ENCODE results near the gene TRAT1.
"Not testable (repeated sequence)": the region's sequence is repeated elsewhere in the genome, so short reads cannot be mapped to it uniquely, and the experiment has no call there.

Gene TRAT1

GRCh38 chr3:108822123-108822897 lies at the start of gene TRAT1:
Gene TRAT1 (plus strand): TSS chr3:108822786. CDS start chr3:108822928, 142 bp downstream.
- Mint-ChIP-seq H3K9me3 (no peaks in the 10 kb centered on the region), H3K27ac (peak within 1 kb of the TSS; percentile 91), H3K4me1 (ENCODE audit: low read depth) (peaks cover 42% of the 10 kb centered on the region), H3K36me3 (ENCODE audit: low read depth) (peaks cover 29% of the 10 kb centered on the region), H3K27me3 (ENCODE audit: low read depth) (no peaks in the 10 kb centered on the region), H3K4me3 (peak within 1 kb of the TSS; percentile 85)
- no peak for DNase-seq (ENCODE audit: low spot score)

DNA sequence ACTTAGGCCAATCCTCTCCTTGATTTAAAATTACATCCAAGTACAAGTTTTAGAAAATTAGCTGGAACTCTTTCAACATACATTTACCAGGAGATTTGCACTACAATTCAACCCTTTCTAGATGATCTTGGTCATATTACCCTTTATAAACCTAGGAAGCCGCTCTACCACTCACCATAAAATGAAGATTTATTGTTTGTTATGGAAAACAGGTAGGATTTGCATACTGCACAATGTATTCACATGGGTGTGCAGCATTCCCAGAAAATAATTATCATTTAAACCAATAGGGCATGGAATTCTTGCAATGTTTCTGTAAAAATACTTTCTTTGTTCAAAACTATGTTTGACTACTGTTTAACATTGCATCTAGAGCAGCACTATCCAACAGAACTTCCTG lies 46.9 kb upstream of the TRAT1 start:
- H3K27me3 Mint-ChIP-seq (ENCODE audit: low read depth), result no peaks in the 10 kb centered on the region
- H3K36me3 Mint-ChIP-seq (ENCODE audit: low read depth), result no peaks in the 10 kb centered on the region
- H3K27ac Mint-ChIP-seq, result no peak overlapping the region
- peaks cover 6% of the 10 kb centered on the region for H3K9me3 Mint-ChIP-seq
- H3K4me1 Mint-ChIP-seq (ENCODE audit: low read depth), result peaks cover 26% of the 10 kb centered on the region
- no peak for DNase-seq (ENCODE audit: low spot score)
- no peak overlapping the region for H3K4me3 Mint-ChIP-seq

GRCh38 chr3:108779496-108779895 lies 43.1 kb upstream of the TRAT1 start:
- DNase-seq (ENCODE audit: low spot score), result no peak
- Mint-ChIP-seq H3K4me1 (ENCODE audit: low read depth) (peaks cover 26% of the 10 kb centered on the region), H3K27me3 (ENCODE audit: low read depth) (no peaks in the 10 kb centered on the region), H3K4me3 (no peak overlapping the region), H3K9me3 (peaks cover 6% of the 10 kb centered on the region), H3K36me3 (ENCODE audit: low read depth) (no peaks in the 10 kb centered on the region), H3K27ac (no peak overlapping the region)

DNA sequence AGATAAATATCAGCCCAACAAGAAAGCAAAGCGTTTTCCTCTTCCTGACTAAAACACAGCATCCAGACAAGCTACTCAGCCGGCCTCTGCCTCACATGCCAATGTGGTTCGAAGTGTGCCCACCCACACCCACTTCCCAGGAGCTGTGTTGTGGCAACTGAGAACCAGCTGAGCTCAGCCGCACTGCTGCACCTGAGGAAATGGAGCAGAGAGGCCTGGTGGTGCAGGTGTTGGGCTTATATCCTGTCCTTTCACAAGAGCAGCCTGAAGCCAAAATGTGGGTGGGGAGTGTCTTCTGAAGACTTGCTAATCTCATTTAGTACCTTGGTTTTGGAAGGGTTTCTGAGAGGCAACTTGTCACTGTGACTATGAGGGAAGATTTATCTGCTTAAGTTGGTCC lies 42.4 kb upstream of the TRAT1 start:
- no peaks in the 10 kb centered on the region for H3K36me3 Mint-ChIP-seq (ENCODE audit: low read depth)
- peaks cover 6% of the 10 kb centered on the region for H3K9me3 Mint-ChIP-seq
- H3K4me1 Mint-ChIP-seq (ENCODE audit: low read depth), result peaks cover 26% of the 10 kb centered on the region
- H3K4me3 Mint-ChIP-seq, result no peak overlapping the region
- peaks cover 7% of the 10 kb centered on the region for H3K27me3 Mint-ChIP-seq (ENCODE audit: low read depth)
- DNase-seq (ENCODE audit: low spot score), result no peak
- no peak overlapping the region for H3K27ac Mint-ChIP-seq

DNA sequence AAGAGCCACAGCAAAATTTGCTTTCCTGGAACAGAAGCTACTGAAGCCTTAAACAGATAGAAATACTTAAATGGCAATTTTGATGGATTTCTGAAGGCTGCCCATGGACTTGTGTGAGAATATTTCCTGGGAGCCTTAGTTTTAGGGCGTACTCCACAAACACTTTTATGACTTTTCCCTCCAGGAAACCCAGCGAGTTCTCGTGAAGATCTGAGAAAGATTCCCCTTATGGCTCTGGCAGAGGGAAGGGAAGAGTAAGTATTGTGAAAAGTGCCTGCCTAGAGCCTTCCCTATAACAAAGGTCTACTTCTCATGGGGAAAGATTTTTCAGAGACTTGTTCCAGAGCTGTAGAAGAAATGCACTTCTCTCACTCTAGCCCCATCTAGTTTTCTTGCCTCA lies 31.1 kb upstream of the TRAT1 start:
- H3K27ac Mint-ChIP-seq, result no peak overlapping the region
- H3K9me3 Mint-ChIP-seq, result peaks cover 8% of the 10 kb centered on the region
- peaks cover 19% of the 10 kb centered on the region for H3K27me3 Mint-ChIP-seq (ENCODE audit: low read depth)
- H3K4me3 Mint-ChIP-seq, result no peak overlapping the region
- H3K36me3 Mint-ChIP-seq (ENCODE audit: low read depth), result no peaks in the 10 kb centered on the region
- no peaks in the 10 kb centered on the region for H3K4me1 Mint-ChIP-seq (ENCODE audit: low read depth)
- DNase-seq (ENCODE audit: low spot score), result no peak

DNA sequence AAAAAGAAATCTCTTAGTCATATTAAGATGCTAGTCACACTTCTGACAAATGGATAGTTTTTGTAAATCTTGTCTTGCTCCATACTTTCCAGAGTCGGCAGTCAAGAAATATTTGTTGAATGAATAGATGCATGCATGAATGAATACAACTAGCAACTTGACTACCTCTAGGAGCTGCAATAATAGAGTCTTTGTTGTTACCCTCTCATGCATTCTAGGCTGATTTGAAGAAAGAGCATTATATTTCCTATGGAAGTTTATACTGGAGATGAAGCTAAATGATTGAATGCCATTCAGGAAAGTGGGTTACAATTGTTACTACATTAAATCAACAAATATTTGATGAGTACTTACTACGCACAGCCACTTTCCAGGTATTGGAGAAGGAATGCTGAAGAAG lies 18.1 kb upstream of the TRAT1 start:
- peaks cover 6% of the 10 kb centered on the region for H3K36me3 Mint-ChIP-seq (ENCODE audit: low read depth)
- no peaks in the 10 kb centered on the region for H3K27me3 Mint-ChIP-seq (ENCODE audit: low read depth)
- H3K27ac Mint-ChIP-seq, result peak overlapping the region; percentile 53
- peaks cover 30% of the 10 kb centered on the region for H3K4me1 Mint-ChIP-seq (ENCODE audit: low read depth)
- peaks cover 27% of the 10 kb centered on the region for H3K9me3 Mint-ChIP-seq
- DNase-seq (ENCODE audit: low spot score), result no peak
- no peak overlapping the region for H3K4me3 Mint-ChIP-seq

- peaks cover 27% of the 10 kb centered on the region for H3K9me3 Mint-ChIP-seq
- no peaks in the 10 kb centered on the region for H3K27me3 Mint-ChIP-seq (ENCODE audit: low read depth)
- H3K36me3 Mint-ChIP-seq (ENCODE audit: low read depth), result peaks cover 6% of the 10 kb centered on the region
- no peak for DNase-seq (ENCODE audit: low spot score)
- peak overlapping the region; percentile 43 for H3K4me3 Mint-ChIP-seq
- peaks cover 30% of the 10 kb centered on the region for H3K4me1 Mint-ChIP-seq (ENCODE audit: low read depth)
- H3K27ac Mint-ChIP-seq, result peak overlapping the region; percentile 88
Measured at GRCh38 chr3:108804966-108805365, 17.6 kb upstream of the TRAT1 start.

DNA sequence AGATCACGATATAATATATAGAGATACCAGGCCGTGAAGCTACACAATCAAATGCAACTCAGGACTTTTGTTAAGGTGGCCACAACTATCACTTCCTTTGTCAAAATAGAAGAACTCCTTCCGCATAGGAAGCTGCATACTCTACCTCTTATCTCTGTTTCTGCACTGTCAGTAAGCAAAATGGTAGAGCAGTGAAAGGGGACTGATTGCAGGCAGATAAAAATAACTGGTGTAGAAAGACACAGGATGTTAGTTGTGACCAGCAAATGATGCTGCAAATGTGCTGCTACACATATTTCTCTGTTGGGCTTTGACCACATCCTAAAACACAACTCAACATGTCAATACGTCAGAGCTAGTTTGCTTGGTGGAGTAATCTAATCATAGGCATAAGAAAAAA lies 16.3 kb upstream of the TRAT1 start:
- Mint-ChIP-seq H3K36me3 (ENCODE audit: low read depth) (peaks cover 6% of the 10 kb centered on the region), H3K4me3 (peak overlapping the region; percentile 43), H3K9me3 (peaks cover 27% of the 10 kb centered on the region), H3K27me3 (ENCODE audit: low read depth) (peaks cover 4% of the 10 kb centered on the region), H3K27ac (peak overlapping the region; percentile 88), H3K4me1 (ENCODE audit: low read depth) (peaks cover 30% of the 10 kb centered on the region)
- peak; percentile 52 for DNase-seq (ENCODE audit: low spot score)

- H3K36me3 Mint-ChIP-seq (ENCODE audit: low read depth), result peaks cover 6% of the 10 kb centered on the region
- peak overlapping the region; percentile 37 for H3K27ac Mint-ChIP-seq
- no peaks in the 10 kb centered on the region for H3K27me3 Mint-ChIP-seq (ENCODE audit: low read depth)
- DNase-seq (ENCODE audit: low spot score), result peak; percentile 49
- peaks cover 26% of the 10 kb centered on the region for H3K4me1 Mint-ChIP-seq (ENCODE audit: low read depth)
- peak overlapping the region; percentile 19 for H3K4me3 Mint-ChIP-seq
- peaks cover 7% of the 10 kb centered on the region for H3K9me3 Mint-ChIP-seq
Measured at GRCh38 chr3:108818404-108818803, 4.2 kb upstream of the TRAT1 start.

GRCh38 chr3:108820586-108820985 lies 2.0 kb upstream of the TRAT1 start:
- Mint-ChIP-seq H3K27ac (peak overlapping the region; percentile 79), H3K36me3 (ENCODE audit: low read depth) (peaks cover 16% of the 10 kb centered on the region), H3K4me3 (peak overlapping the region; percentile 80)

GRCh38 chr3:108823227-108823626 lies 641 bp downstream of the TRAT1 start:
- peaks cover 36% of the 10 kb centered on the region for H3K36me3 Mint-ChIP-seq (ENCODE audit: low read depth)
- peak overlapping the region; percentile 82 for H3K4me3 Mint-ChIP-seq
- no peaks in the 10 kb centered on the region for H3K9me3 Mint-ChIP-seq
- H3K4me1 Mint-ChIP-seq (ENCODE audit: low read depth), result peaks cover 49% of the 10 kb centered on the region
- no peak for DNase-seq (ENCODE audit: low spot score)
- H3K27ac Mint-ChIP-seq, result peak overlapping the region; percentile 83
- H3K27me3 Mint-ChIP-seq (ENCODE audit: low read depth), result no peaks in the 10 kb centered on the region

More at GRCh38 chr3:108820586-108820985, 2.0 kb upstream of the TRAT1 start:
- Mint-ChIP-seq H3K27me3 (ENCODE audit: low read depth) (no peaks in the 10 kb centered on the region), H3K4me1 (ENCODE audit: low read depth) (peaks cover 32% of the 10 kb centered on the region), H3K9me3 (no peaks in the 10 kb centered on the region)
- DNase-seq (ENCODE audit: low spot score), result no peak

- not testable (repeated sequence) for H3K27me3 Mint-ChIP-seq (ENCODE audit: low read depth); DNase-seq (ENCODE audit: low spot score); H3K9me3 Mint-ChIP-seq
- Mint-ChIP-seq H3K4me3 (peak overlapping the region; percentile 85), H3K36me3 (ENCODE audit: low read depth) (peaks cover 42% of the 10 kb centered on the region), H3K4me1 (ENCODE audit: low read depth) (peaks cover 49% of the 10 kb centered on the region), H3K27ac (peak overlapping the region; percentile 85)
Measured at GRCh38 chr3:108823803-108824202, 1.2 kb downstream of the TRAT1 start.

DNA sequence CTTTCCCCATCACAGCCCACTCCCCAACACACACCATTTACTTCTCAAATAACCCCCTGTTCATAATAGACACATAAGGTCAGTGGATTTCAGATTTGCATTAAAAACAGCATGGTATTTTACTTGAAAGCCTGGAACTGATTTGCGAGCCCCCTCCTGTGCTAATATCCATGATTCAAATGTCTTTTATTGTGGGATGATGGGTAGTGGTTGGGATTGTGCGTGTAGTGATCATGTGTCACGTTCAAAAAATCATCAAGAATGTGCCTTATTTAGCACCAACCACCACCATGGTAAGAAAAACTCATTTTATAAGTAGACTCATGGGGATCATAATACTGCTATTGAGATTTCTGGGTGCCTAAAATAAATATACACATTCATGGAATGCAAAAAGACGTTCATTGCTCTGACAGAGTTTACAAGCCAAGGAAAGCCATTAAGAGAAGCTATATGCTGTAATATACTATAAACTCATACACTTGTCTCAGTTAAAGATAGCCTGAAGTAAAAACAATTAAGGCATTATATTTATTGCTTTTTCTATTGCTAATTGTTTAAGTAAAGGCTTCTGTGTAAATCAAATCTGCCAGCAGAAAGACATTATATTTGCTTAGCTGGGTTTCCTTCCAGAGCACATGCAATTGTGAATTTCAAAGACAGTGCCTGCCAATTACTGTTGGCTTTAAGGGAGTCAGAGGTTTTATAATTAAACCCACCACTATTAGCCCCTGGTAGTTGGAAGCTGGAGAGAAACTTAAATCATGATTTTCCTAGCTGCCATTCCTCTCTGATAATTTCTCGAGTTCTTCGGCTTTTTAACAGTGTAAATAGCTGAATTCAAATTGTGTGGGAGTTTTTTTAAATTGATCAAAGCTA lies 4.0 kb downstream of the TRAT1 start:
- H3K36me3 Mint-ChIP-seq (ENCODE audit: low read depth), result peaks cover 66% of the 10 kb centered on the region
- peak overlapping the region; percentile 83 for H3K27ac Mint-ChIP-seq
- H3K9me3 Mint-ChIP-seq, result no peaks in the 10 kb centered on the region
- no peak for DNase-seq (ENCODE audit: low spot score)
- no peaks in the 10 kb centered on the region for H3K27me3 Mint-ChIP-seq (ENCODE audit: low read depth)
- peak overlapping the region; percentile 85 for H3K4me3 Mint-ChIP-seq
- peaks cover 60% of the 10 kb centered on the region for H3K4me1 Mint-ChIP-seq (ENCODE audit: low read depth)

- peaks cover 86% of the 10 kb centered on the region for H3K36me3 Mint-ChIP-seq (ENCODE audit: low read depth)
- H3K9me3 Mint-ChIP-seq, result no peaks in the 10 kb centered on the region
- peaks cover 83% of the 10 kb centered on the region for H3K4me1 Mint-ChIP-seq (ENCODE audit: low read depth)
- no peaks in the 10 kb centered on the region for H3K27me3 Mint-ChIP-seq (ENCODE audit: low read depth)
- peak overlapping the region; percentile 52 for H3K4me3 Mint-ChIP-seq
- H3K27ac Mint-ChIP-seq, result peak overlapping the region; percentile 49
- DNase-seq (ENCODE audit: low spot score), result no peak
Measured at GRCh38 chr3:108830381-108830780, 7.8 kb downstream of the TRAT1 start.

All from T-helper 2 cell treated with Interferon-gamma antibody and Interleukin-4, amounts not matched to agents 5 μg/mL and 100 μg/mL, for 36 hours (primary cell).